ENCODE results near the gene LSR. TPM values are rescaled to one million over a fixed set of nuclear protein-coding genes. Genes with fewer than 3 reads are reported as not detected.

LSR gene
- total RNA-seq, 1 experiment from 2014 or later = 152 TPM

GRCh38 chr19:35207391-35207871 is 41.4 kb upstream of the LSR start:
- no peaks in the 10 kb centered on the region for H3K79me2 ChIP-seq (ENCODE audit: insufficient read depth, low read length)
- no peak overlapping the region for H3K18ac ChIP-seq (ENCODE audit: insufficient read length, low read depth, low read length)
- H4K20me1 ChIP-seq (ENCODE audit: control insufficient read depth, insufficient read depth, insufficient read length) = no peaks in the 10 kb centered on the region
- no peaks in the 10 kb centered on the region for H3K79me1 ChIP-seq (ENCODE audit: insufficient read depth, low read depth, low read length, poor library complexity, severe bottlenecking)
- H3K4ac ChIP-seq (ENCODE audit: low read depth, low read length) = no peak overlapping the region
- peaks cover 37 to 45% of the 10 kb centered on the region in 2 experiments for H3K4me1 Mint-ChIP-seq
- no peak for DNase-seq
- no peak overlapping the region for H2AK5ac ChIP-seq (ENCODE audit: insufficient read length, low read length)
- H3K9me3 ChIP-seq (ENCODE audit: control insufficient read depth, low read depth, low read length) = no peaks in the 10 kb centered on the region
- H2BK20ac ChIP-seq (ENCODE audit: low read depth, low read length, poor library complexity, severe bottlenecking) = no peak overlapping the region
- H4K91ac ChIP-seq (ENCODE audit: insufficient read length, low read depth, low read length) = no peak overlapping the region
- H3K56ac ChIP-seq (ENCODE audit: insufficient read length, low read depth, low read length) = no peak overlapping the region
- TF ChIP-seq, protein P1, sequence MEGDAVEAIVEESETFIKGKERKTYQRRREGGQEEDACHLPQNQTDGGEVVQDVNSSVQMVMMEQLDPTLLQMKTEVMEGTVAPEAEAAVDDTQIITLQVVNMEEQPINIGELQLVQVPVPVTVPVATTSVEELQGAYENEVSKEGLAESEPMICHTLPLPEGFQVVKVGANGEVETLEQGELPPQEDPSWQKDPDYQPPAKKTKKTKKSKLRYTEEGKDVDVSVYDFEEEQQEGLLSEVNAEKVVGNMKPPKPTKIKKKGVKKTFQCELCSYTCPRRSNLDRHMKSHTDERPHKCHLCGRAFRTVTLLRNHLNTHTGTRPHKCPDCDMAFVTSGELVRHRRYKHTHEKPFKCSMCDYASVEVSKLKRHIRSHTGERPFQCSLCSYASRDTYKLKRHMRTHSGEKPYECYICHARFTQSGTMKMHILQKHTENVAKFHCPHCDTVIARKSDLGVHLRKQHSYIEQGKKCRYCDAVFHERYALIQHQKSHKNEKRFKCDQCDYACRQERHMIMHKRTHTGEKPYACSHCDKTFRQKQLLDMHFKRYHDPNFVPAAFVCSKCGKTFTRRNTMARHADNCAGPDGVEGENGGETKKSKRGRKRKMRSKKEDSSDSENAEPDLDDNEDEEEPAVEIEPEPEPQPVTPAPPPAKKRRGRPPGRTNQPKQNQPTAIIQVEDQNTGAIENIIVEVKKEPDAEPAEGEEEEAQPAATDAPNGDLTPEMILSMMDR (conservative IDR thresholded peaks at IDR 0.05) = no peak
- no peaks in the 10 kb centered on the region for H3K27me3 ChIP-seq (ENCODE audit: insufficient read depth, low read length)
- no peak overlapping the region for H2BK12ac ChIP-seq (ENCODE audit: insufficient read length, low read depth, low read length)
- WGBS (ENCODE audit: extremely low coverage, insufficient read length, low lambda C conversion rate) = no CpG with 5 or more reads among the region's 8 CpGs
- no peak overlapping the region for H3K4me3 Mint-ChIP-seq
- H2BK5ac ChIP-seq (ENCODE audit: insufficient read length, low read length) = no peak overlapping the region
- H4K5ac ChIP-seq (ENCODE audit: insufficient read length, low read depth, low read length) = no peak overlapping the region
- H3K23ac ChIP-seq (ENCODE audit: insufficient read length, low read depth, low read length) = no peak overlapping the region
- H2BK15ac ChIP-seq (ENCODE audit: low read depth, low read length) = no peak overlapping the region; the same call in 1 of the 2 replicates
- no peaks in the 10 kb centered on the region; the same call in 1 of the 2 replicates for H3K27me3 Mint-ChIP-seq (ENCODE audit: low read depth)
- H3K9ac ChIP-seq (ENCODE audit: extremely low read depth, insufficient read length, low read length) = no peak overlapping the region
- H3T11ph ChIP-seq (ENCODE audit: low read length) = no peak overlapping the region
- H3K36me3 Mint-ChIP-seq (ENCODE audit: insufficient read depth in 1 of 3, low read depth in 3 of 3) = no peaks in the 10 kb centered on the region; a peak in 1 of 7 replicates
- peaks cover 12% of the 10 kb centered on the region for H3K4me1 ChIP-seq (ENCODE audit: insufficient read depth, low read length)
- no peak overlapping the region for H3K27ac ChIP-seq (ENCODE audit: insufficient read length, low read depth, low read length)
- no peak overlapping the region for H2AFZ ChIP-seq (ENCODE audit: low read length)
- no peaks in the 10 kb centered on the region; a peak in 2 of 5 replicates for H3K9me3 Mint-ChIP-seq
- no peak overlapping the region for H3K4me2 ChIP-seq (ENCODE audit: insufficient read depth, insufficient read length, low read length)
- no peaks in the 10 kb centered on the region for H3K23me2 ChIP-seq (ENCODE audit: insufficient read length, low read depth, low read length, poor library complexity, severe bottlenecking)
- no peak overlapping the region for H2BK120ac ChIP-seq (ENCODE audit: low read depth, low read length, poor library complexity, severe bottlenecking)
- no peak overlapping the region for H3K14ac ChIP-seq (ENCODE audit: insufficient read depth, low read length)
- H3K27ac Mint-ChIP-seq = no peak overlapping the region
- no peak overlapping the region for H4K8ac ChIP-seq (replicated peaks; ENCODE audit: insufficient read length, low read depth, low read length)
